ENCODE measurements around the gene ANKRD26. TPM values are rescaled to one million over a fixed set of nuclear protein-coding genes. Genes with fewer than 3 reads are reported as not detected.

ANKRD26 gene
- total and polyA plus RNA-seq, 4 donors = 1.1 to 23.5 (median 3.9) TPM

- TF ChIP-seq CTCF (IDR thresholded peaks at IDR 0.05; ENCODE audit: control extremely low read depth, extremely low read depth) = no peak
- H3K27ac ChIP-seq (ENCODE audit: low read depth in 1 of 2, low read length in 1 of 2) = no peak overlapping the region
- H3K4me3 ChIP-seq = no peak overlapping the region
- H3K36me3 ChIP-seq (ENCODE audit: control insufficient read depth in 4 of 4, insufficient read depth in 4 of 4, low read length in 4 of 4) = peaks cover 0 to 7% (median 3%) of the 10 kb centered on the region in 4 donors
- 87 to 89% methylated on average over 5 of the region's 5 CpGs for WGBS, 2 donors
- H3K27me3 ChIP-seq (ENCODE audit: control insufficient read depth in 3 of 3, insufficient read depth in 3 of 3, low read length in 2 of 3) = no peaks in the 10 kb centered on the region
- H3K4me1 ChIP-seq (ENCODE audit: control insufficient read depth in 5 of 5, insufficient read depth in 5 of 5, low read length in 5 of 5) = no peaks in the 10 kb centered on the region
- DNase-seq = no peak
- no peak overlapping the region for H3K9ac ChIP-seq (ENCODE audit: insufficient read depth in 1 of 2, low read length in 2 of 2)
- ATAC-seq (ENCODE audit: insufficient read depth, low FRiP score) = no peak
- H3K9me3 ChIP-seq (ENCODE audit: control insufficient read depth in 4 of 4, insufficient read depth in 3 of 4, low read length in 3 of 4) = no peaks in the 10 kb centered on the region
These were observed 80.1 kb downstream of the ANKRD26 start for GRCh38 chr10:27020243-27020642.

GRCh38 chr10:27019827-27020226 lies 80.5 kb downstream of the ANKRD26 start:
- 86 to 91% methylated on average over 4 of the region's 4 CpGs for WGBS, 2 donors
- TF ChIP-seq CTCF (IDR thresholded peaks at IDR 0.05; ENCODE audit: control extremely low read depth, extremely low read depth) = no peak
- H3K27me3 ChIP-seq (ENCODE audit: control insufficient read depth in 3 of 3, insufficient read depth in 3 of 3, low read length in 2 of 3) = no peaks in the 10 kb centered on the region
- H3K36me3 ChIP-seq (ENCODE audit: control insufficient read depth in 4 of 4, insufficient read depth in 4 of 4, low read length in 4 of 4) = peaks cover 0 to 5% (median 2%) of the 10 kb centered on the region in 4 donors
- no peak overlapping the region for H3K4me3 ChIP-seq
- no peaks in the 10 kb centered on the region for H3K4me1 ChIP-seq (ENCODE audit: control insufficient read depth in 5 of 5, insufficient read depth in 5 of 5, low read length in 5 of 5)
- H3K27ac ChIP-seq (ENCODE audit: low read depth in 1 of 2, low read length in 1 of 2) = no peak overlapping the region
- H3K9me3 ChIP-seq (ENCODE audit: control insufficient read depth in 4 of 4, insufficient read depth in 3 of 4, low read length in 3 of 4) = no peaks in the 10 kb centered on the region
- H3K9ac ChIP-seq (ENCODE audit: insufficient read depth in 1 of 2, low read length in 2 of 2) = no peak overlapping the region
- DNase-seq (no peak), ATAC-seq (ENCODE audit: insufficient read depth, low FRiP score) (no peak)

- DNase-seq (no peak), ATAC-seq (ENCODE audit: insufficient read depth, low FRiP score) (no peak)
- no peak overlapping the region for H3K9ac ChIP-seq (ENCODE audit: insufficient read depth in 1 of 2, low read length in 2 of 2)
- no peak overlapping the region for H3K4me3 ChIP-seq
- peaks cover 0 to 14% (median 4%) of the 10 kb centered on the region in 4 donors for H3K36me3 ChIP-seq (ENCODE audit: control insufficient read depth in 4 of 4, insufficient read depth in 4 of 4, low read length in 4 of 4)
- no peaks in the 10 kb centered on the region for H3K4me1 ChIP-seq (ENCODE audit: control insufficient read depth in 5 of 5, insufficient read depth in 5 of 5, low read length in 5 of 5)
- no peak overlapping the region for H3K27ac ChIP-seq (ENCODE audit: low read depth in 1 of 2, low read length in 1 of 2)
- no peak for TF ChIP-seq CTCF (IDR thresholded peaks at IDR 0.05; ENCODE audit: control extremely low read depth, extremely low read depth)
- H3K27me3 ChIP-seq (ENCODE audit: control insufficient read depth in 3 of 3, insufficient read depth in 3 of 3, low read length in 2 of 3) = no peaks in the 10 kb centered on the region
- WGBS, 2 donors = 93 to 95% methylated on average over 9 of the region's 9 CpGs
- H3K9me3 ChIP-seq (ENCODE audit: control insufficient read depth in 4 of 4, insufficient read depth in 3 of 4, low read length in 3 of 4) = peaks cover 0 to 4% (median under 1%) of the 10 kb centered on the region in 4 donors
These were observed 102.7 kb downstream of the ANKRD26 start for GRCh38 chr10:26997610-26998009.

DNA sequence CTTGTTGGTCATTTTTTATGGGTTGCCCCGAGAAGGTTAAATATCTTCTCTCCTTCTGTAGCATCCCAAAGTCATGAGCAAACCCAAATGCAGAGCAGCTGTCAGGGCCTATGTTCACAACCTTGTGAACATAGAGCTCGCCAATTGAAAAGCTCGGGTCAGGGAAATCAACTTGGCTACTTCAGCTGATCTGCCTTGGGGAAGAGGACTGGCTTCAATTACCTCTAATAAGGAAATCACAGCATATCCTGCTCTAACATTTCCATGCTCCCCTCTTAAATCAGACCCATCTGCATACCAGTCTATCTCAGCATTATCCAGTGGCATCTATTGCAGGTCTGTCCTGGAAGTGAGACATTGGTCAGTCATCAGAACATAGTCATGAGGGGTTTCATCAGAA lies 105.6 kb downstream of the ANKRD26 start:
- Histone ChIP-seq H3K9ac (ENCODE audit: insufficient read depth in 1 of 2, low read length in 2 of 2) (no peak overlapping the region), H3K27ac (ENCODE audit: low read depth in 1 of 2, low read length in 1 of 2) (no peak overlapping the region), H3K4me3 (no peak overlapping the region), H3K9me3 (ENCODE audit: control insufficient read depth in 4 of 4, insufficient read depth in 3 of 4, low read length in 3 of 4) (peaks cover 0 to 4% (median under 1%) of the 10 kb centered on the region in 4 donors), H3K27me3 (ENCODE audit: control insufficient read depth in 3 of 3, insufficient read depth in 3 of 3, low read length in 2 of 3) (no peaks in the 10 kb centered on the region), H3K4me1 (ENCODE audit: control insufficient read depth in 5 of 5, insufficient read depth in 5 of 5, low read length in 5 of 5) (no peaks in the 10 kb centered on the region), H3K36me3 (ENCODE audit: control insufficient read depth in 4 of 4, insufficient read depth in 4 of 4, low read length in 4 of 4) (peaks cover 0 to 3% (median 0%) of the 10 kb centered on the region in 4 donors)
- TF ChIP-seq CTCF (IDR thresholded peaks at IDR 0.05; ENCODE audit: control extremely low read depth, extremely low read depth) = no peak
- no peak for DNase-seq
- WGBS, 2 donors = 97% methylated on average over 3 of the region's 3 CpGs
- ATAC-seq (ENCODE audit: insufficient read depth, low FRiP score) = no peak
